Measurements from ENCODE around the gene PDE4D.

The PDE4D gene

GRCh38 chr5:59501316-59501715 lies 392.2 kb downstream of the PDE4D start:
- no peak overlapping the region for H3K4me3 Mint-ChIP-seq
- no peaks in the 10 kb centered on the region for H3K4me1 Mint-ChIP-seq (ENCODE audit: low read depth)
- no peaks in the 10 kb centered on the region for H3K9me3 Mint-ChIP-seq
- no peaks in the 10 kb centered on the region for H3K36me3 Mint-ChIP-seq (ENCODE audit: low read depth)
- peaks cover 42% of the 10 kb centered on the region for H3K27me3 Mint-ChIP-seq (ENCODE audit: low read depth)
- H3K27ac Mint-ChIP-seq, result no peak overlapping the region

- H3K27me3 Mint-ChIP-seq (ENCODE audit: low read depth), result peaks cover 42% of the 10 kb centered on the region
- H3K27ac Mint-ChIP-seq, result no peak overlapping the region
Measured at GRCh38 chr5:59500014-59500413, 393.5 kb downstream of the PDE4D start.

GRCh38 chr5:59497207-59497606 lies 396.3 kb downstream of the PDE4D start:
- Mint-ChIP-seq H3K36me3 (ENCODE audit: low read depth) (no peaks in the 10 kb centered on the region), H3K4me3 (no peak overlapping the region), H3K27me3 (ENCODE audit: low read depth) (peaks cover 46% of the 10 kb centered on the region), H3K27ac (no peak overlapping the region), H3K4me1 (ENCODE audit: low read depth) (no peaks in the 10 kb centered on the region), H3K9me3 (no peaks in the 10 kb centered on the region)

More at GRCh38 chr5:59500014-59500413, 393.5 kb downstream of the PDE4D start:
- H3K4me3 Mint-ChIP-seq, result no peak overlapping the region
- no peaks in the 10 kb centered on the region for H3K9me3 Mint-ChIP-seq
- H3K4me1 Mint-ChIP-seq (ENCODE audit: low read depth), result no peaks in the 10 kb centered on the region
- no peaks in the 10 kb centered on the region for H3K36me3 Mint-ChIP-seq (ENCODE audit: low read depth)

- no peaks in the 10 kb centered on the region for H3K36me3 Mint-ChIP-seq (ENCODE audit: low read depth)
- no peak overlapping the region for H3K27ac Mint-ChIP-seq
- no peaks in the 10 kb centered on the region for H3K9me3 Mint-ChIP-seq
- H3K4me3 Mint-ChIP-seq, result no peak overlapping the region
- H3K4me1 Mint-ChIP-seq (ENCODE audit: low read depth), result no peaks in the 10 kb centered on the region
- peaks cover 45% of the 10 kb centered on the region for H3K27me3 Mint-ChIP-seq (ENCODE audit: low read depth)
Measured at GRCh38 chr5:59496524-59497134, 396.9 kb downstream of the PDE4D start.

- no peak overlapping the region for H3K4me3 Mint-ChIP-seq
- H3K9me3 Mint-ChIP-seq, result no peaks in the 10 kb centered on the region
- H3K36me3 Mint-ChIP-seq (ENCODE audit: low read depth), result no peaks in the 10 kb centered on the region
- H3K27ac Mint-ChIP-seq, result no peak overlapping the region
- peaks cover 6% of the 10 kb centered on the region for H3K27me3 Mint-ChIP-seq (ENCODE audit: low read depth)
- no peaks in the 10 kb centered on the region for H3K4me1 Mint-ChIP-seq (ENCODE audit: low read depth)
Measured at GRCh38 chr5:59491945-59492344, 401.6 kb downstream of the PDE4D start.

- Mint-ChIP-seq H3K27me3 (ENCODE audit: low read depth) (peaks cover 4% of the 10 kb centered on the region), H3K4me1 (ENCODE audit: low read depth) (peaks cover 3% of the 10 kb centered on the region), H3K27ac (no peak overlapping the region), H3K4me3 (no peak overlapping the region), H3K9me3 (no peaks in the 10 kb centered on the region), H3K36me3 (ENCODE audit: low read depth) (no peaks in the 10 kb centered on the region)
Measured at GRCh38 chr5:59489551-59489950, 404.0 kb downstream of the PDE4D start.

- peaks cover 9% of the 10 kb centered on the region for H3K4me1 Mint-ChIP-seq (ENCODE audit: low read depth)
- H3K9me3 Mint-ChIP-seq, result no peaks in the 10 kb centered on the region
- no peaks in the 10 kb centered on the region for H3K27me3 Mint-ChIP-seq (ENCODE audit: low read depth)
- H3K4me3 Mint-ChIP-seq, result no peak overlapping the region
- no peak overlapping the region for H3K27ac Mint-ChIP-seq
- no peaks in the 10 kb centered on the region for H3K36me3 Mint-ChIP-seq (ENCODE audit: low read depth)
Measured at GRCh38 chr5:59487772-59488729, 405.5 kb downstream of the PDE4D start.

GRCh38 chr5:59487068-59487686 lies 406.3 kb downstream of the PDE4D start:
- Mint-ChIP-seq H3K27ac (no peak overlapping the region), H3K9me3 (no peaks in the 10 kb centered on the region), H3K36me3 (ENCODE audit: low read depth) (no peaks in the 10 kb centered on the region), H3K4me3 (no peak overlapping the region), H3K27me3 (ENCODE audit: low read depth) (no peaks in the 10 kb centered on the region), H3K4me1 (ENCODE audit: low read depth) (peaks cover 9% of the 10 kb centered on the region)

- Mint-ChIP-seq H3K4me1 (ENCODE audit: low read depth) (peaks cover 9% of the 10 kb centered on the region), H3K36me3 (ENCODE audit: low read depth) (no peaks in the 10 kb centered on the region), H3K9me3 (no peaks in the 10 kb centered on the region), H3K27ac (no peak overlapping the region), H3K27me3 (ENCODE audit: low read depth) (no peaks in the 10 kb centered on the region), H3K4me3 (no peak overlapping the region)
Measured at GRCh38 chr5:59486508-59486907, 407.0 kb downstream of the PDE4D start.

GRCh38 chr5:59485629-59486439 lies 407.7 kb downstream of the PDE4D start:
- no peaks in the 10 kb centered on the region for H3K27me3 Mint-ChIP-seq (ENCODE audit: low read depth)
- H3K9me3 Mint-ChIP-seq, result no peaks in the 10 kb centered on the region
- no peak overlapping the region for H3K27ac Mint-ChIP-seq
- peaks cover 9% of the 10 kb centered on the region for H3K4me1 Mint-ChIP-seq (ENCODE audit: low read depth)
- H3K36me3 Mint-ChIP-seq (ENCODE audit: low read depth), result no peaks in the 10 kb centered on the region
- no peak overlapping the region for H3K4me3 Mint-ChIP-seq

- H3K4me3 Mint-ChIP-seq, result no peak overlapping the region
- H3K9me3 Mint-ChIP-seq, result no peaks in the 10 kb centered on the region
- H3K4me1 Mint-ChIP-seq (ENCODE audit: low read depth), result peaks cover 9% of the 10 kb centered on the region
- no peaks in the 10 kb centered on the region for H3K27me3 Mint-ChIP-seq (ENCODE audit: low read depth)
- H3K27ac Mint-ChIP-seq, result no peak overlapping the region
- no peaks in the 10 kb centered on the region for H3K36me3 Mint-ChIP-seq (ENCODE audit: low read depth)
Measured at GRCh38 chr5:59485107-59485506, 408.4 kb downstream of the PDE4D start.

GRCh38 chr5:59484618-59485017 lies 408.9 kb downstream of the PDE4D start:
- Mint-ChIP-seq H3K27me3 (ENCODE audit: low read depth) (no peaks in the 10 kb centered on the region), H3K27ac (no peak overlapping the region), H3K9me3 (no peaks in the 10 kb centered on the region), H3K4me3 (no peak overlapping the region), H3K36me3 (ENCODE audit: low read depth) (no peaks in the 10 kb centered on the region), H3K4me1 (ENCODE audit: low read depth) (peaks cover 9% of the 10 kb centered on the region)

GRCh38 chr5:59483971-59484472 lies 409.5 kb downstream of the PDE4D start:
- peaks cover 9% of the 10 kb centered on the region for H3K4me1 Mint-ChIP-seq (ENCODE audit: low read depth)
- no peaks in the 10 kb centered on the region for H3K27me3 Mint-ChIP-seq (ENCODE audit: low read depth)
- no peaks in the 10 kb centered on the region for H3K36me3 Mint-ChIP-seq (ENCODE audit: low read depth)
- no peak overlapping the region for H3K27ac Mint-ChIP-seq
- no peaks in the 10 kb centered on the region for H3K9me3 Mint-ChIP-seq
- H3K4me3 Mint-ChIP-seq, result no peak overlapping the region

GRCh38 chr5:59479086-59479485 lies 414.4 kb downstream of the PDE4D start:
- no peak overlapping the region for H3K27ac Mint-ChIP-seq
- H3K36me3 Mint-ChIP-seq (ENCODE audit: low read depth), result no peaks in the 10 kb centered on the region
- H3K4me1 Mint-ChIP-seq (ENCODE audit: low read depth), result peaks cover 3% of the 10 kb centered on the region
- no peak overlapping the region for H3K4me3 Mint-ChIP-seq
- H3K9me3 Mint-ChIP-seq, result no peaks in the 10 kb centered on the region
- peaks cover 5% of the 10 kb centered on the region for H3K27me3 Mint-ChIP-seq (ENCODE audit: low read depth)

Data from T-helper 1 cell treated with Interleukin-12 subunit alpha and Interleukin-12 subunit beta and Interleukin-4 antibody, amounts not matched to agents 30 μg/mL and 1 μg/mL, for 36 hours (primary cell).